GM18517 (cell line): Measurements from ENCODE around the gene GASK1A.

Experiments
- ATAC-seq: cut with Tn5 transposase; IDR thresholded peaks from one replicate; pipeline ENCODE4 v1.9.1; 2021; ENCODE audit warnings: mild to moderate bottlenecking, moderate library complexity; ENCODE audit not compliant: unreplicated experiment

The GASK1A gene

DNA sequence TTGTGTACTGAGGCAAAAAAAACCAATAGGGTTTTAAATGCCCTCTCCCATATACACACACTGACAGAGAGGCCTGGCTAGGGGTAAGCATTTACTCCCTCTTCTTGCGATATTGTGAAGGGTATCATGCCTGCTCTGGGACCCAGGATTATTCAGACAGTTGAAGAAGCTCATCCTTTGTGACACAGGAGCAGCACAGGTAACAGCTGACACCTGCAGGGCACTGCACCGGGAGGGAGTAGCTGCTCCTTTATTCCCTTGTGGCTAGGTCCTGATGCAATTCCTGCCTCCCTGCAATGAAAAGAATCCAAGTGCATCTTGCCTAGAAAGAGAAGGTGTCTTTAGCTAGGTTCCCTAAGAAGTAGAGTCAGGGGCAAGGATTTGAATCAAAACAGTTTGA lies 103.3 kb downstream of the GASK1A start:
- ATAC-seq, result no peak

DNA sequence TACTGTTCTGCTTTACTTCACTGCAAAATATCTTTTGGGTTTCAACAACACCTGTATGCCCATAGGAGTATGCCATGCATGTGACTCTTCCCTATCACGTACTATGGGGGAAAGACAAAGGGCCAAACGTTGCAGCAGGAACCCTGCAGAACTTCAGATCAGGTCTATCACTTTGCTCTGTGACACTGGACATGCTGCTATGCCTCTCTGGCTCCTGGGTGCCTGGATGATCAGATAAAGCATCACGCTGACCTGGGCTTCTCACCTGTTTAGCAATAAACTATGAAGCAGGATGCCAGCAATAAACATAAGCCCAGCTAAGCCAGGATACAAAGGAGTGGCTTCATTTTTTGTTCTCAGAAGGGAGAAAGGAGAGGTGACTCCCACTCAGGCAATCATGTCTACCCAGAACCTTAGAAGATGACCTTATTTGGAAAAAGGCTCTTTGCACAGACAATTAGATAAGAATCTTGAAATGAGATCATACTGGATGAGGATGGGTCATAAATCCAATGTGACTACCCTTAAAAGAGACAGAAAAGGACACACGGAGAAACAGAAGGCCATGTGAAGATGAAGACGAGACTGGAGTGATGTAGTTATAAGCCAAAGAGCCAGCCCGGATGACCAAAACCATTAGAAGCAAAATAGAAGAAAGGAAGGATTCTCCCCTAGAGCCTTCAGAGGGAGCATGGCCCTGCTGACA lies 107.5 kb downstream of the GASK1A start:
- ATAC-seq, result no peak

GRCh38 chr3:43087249-43087776 lies 108.2 kb downstream of the GASK1A start:
- ATAC-seq, result no peak

DNA sequence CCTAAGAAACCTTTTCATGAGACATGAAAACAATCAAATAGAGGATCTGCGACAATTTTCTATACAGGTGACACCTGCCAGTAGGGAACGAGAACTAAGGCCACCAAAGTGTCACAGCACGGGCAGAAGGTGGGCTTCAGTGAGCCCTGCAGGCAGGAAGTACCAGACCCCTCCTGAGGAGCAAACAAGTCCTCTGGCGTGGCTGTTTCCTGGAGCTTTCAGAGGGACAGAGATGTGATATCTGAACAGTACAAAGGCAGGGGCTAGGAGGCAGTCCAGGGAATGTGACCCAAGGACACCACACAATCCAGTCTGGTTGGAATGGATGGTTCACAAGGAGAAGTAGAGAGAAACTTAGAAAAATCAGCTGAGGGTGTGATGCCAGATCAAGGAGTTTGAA lies 110.0 kb downstream of the GASK1A start:
- ATAC-seq, result no peak

GRCh38 chr3:43090238-43090637 lies 111.1 kb downstream of the GASK1A start:
- no peak for ATAC-seq

DNA sequence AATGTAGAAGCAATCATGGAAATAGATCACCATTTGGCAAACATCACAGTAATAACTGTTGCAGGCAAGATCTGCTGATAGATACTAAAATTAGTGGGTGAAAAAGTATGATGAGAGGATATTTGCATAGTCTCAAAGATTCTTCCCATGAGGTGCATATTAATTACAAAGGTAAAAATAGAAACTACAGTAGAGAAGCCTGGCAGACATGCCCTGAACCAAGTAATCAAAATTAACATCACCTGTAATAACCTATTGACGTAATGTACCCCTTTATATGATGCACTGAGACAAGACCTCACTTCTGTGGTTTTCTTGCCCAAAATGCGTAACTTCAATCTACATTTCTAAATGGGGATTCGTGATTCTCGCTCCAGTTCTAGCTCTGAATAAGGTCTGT lies 112.4 kb downstream of the GASK1A start:
- no peak for ATAC-seq

DNA sequence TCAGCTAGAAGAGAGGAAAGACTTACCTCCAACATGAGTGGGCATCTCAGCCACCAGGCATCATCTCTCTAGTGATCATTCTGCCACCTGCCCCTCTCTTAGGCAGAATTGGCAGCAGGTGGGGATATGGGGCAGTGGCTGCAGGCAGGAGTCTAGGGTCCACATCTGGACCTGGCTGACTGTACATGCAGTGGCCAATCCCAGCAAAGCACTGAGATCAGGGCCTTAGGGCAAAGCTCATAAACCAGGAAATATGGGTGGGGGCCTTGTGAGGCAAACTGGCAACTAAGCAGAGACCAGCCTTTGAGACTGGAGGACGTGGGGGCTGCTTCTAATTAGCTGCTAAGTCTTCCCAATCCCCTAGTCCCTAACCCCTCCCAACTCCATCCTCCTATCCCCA lies 113.9 kb downstream of the GASK1A start:
- no peak for ATAC-seq

- no peak for ATAC-seq
Observed at GRCh38 chr3:43093974-43094373, 114.9 kb downstream of the GASK1A start.

DNA sequence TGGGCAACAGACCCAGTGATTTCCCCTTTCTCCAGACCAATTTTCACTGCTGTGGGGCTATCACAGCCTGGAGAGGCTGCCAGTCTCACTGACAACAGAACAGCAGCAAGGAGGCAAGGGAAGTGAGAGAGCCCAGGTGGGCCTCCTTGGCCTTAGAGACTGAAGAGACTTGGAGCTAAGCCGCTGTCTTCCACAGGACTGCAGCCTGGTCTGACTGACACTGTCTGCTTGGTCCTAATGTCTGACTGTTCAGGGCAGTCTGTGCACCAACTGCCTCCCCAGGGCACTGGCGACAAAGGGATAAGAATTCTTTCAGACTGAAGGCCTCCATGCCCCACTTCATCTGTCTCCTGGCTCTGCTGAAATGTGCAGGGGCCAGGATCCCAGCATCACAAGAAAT lies 115.3 kb downstream of the GASK1A start:
- no peak for ATAC-seq

DNA sequence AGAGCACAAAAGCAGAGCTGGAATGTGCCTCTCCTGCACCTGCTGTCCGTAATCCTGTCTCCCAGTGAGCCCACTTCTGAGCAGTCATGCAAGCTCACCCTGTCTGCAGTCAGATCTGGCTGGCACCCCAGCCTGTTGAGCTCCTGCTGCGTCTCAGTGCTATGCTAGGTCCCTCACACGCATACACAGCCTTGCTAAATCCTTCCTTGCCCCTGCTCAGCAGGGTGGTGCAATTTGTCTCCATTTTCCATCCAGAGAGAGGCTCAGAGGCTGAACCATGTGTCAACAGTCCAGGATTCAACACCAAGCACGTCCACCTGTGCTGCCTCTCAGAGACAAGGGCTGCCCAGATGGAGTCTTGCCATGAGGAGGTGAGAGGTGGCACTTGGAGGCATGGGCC lies 115.7 kb downstream of the GASK1A start:
- ATAC-seq, result no peak

- ATAC-seq, result no peak
Observed at GRCh38 chr3:43095370-43095769, 116.3 kb downstream of the GASK1A start.

- ATAC-seq, result no peak
Observed at GRCh38 chr3:43096761-43097160, 117.7 kb downstream of the GASK1A start.

DNA sequence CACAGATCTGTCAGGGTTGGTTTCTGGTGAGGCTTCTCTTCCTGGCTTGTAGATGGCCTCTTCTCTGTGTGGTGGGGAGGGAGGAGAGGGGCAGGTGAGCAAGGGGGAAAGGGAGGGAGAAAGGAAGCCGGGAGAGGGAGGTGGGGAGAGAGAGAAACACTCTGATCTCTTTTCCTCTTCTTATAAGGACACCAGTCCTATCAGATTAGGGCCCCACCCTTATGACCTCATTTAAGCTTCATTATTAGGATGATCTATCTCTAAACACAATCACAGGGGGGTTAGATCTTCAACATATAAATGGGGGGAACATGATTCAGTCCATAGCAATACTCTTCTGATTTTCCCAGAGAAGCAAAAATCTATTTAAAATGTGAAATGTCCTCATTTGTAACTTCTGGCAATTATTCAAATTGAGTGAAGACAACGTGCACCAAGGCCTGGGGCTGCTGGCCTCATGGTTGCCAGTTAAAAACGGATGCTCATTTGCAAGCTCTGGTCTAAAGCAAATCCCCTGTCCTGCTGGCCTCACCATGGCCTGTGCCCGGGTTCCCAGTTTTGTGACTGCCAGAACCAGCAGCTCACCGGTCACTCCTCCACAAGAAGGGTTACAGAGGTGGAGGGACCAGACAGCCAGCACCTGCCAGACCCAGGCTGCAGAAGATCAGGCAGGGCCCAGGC lies 118.4 kb downstream of the GASK1A start:
- ATAC-seq, result no peak

GRCh38 chr3:43098761-43099160 lies 119.7 kb downstream of the GASK1A start:
- no peak for ATAC-seq

GRCh38 chr3:43102773-43103480 lies 123.8 kb downstream of the GASK1A start:
- no peak for ATAC-seq

- ATAC-seq, result no peak
Observed at GRCh38 chr3:43104039-43104438, 124.9 kb downstream of the GASK1A start.

DNA sequence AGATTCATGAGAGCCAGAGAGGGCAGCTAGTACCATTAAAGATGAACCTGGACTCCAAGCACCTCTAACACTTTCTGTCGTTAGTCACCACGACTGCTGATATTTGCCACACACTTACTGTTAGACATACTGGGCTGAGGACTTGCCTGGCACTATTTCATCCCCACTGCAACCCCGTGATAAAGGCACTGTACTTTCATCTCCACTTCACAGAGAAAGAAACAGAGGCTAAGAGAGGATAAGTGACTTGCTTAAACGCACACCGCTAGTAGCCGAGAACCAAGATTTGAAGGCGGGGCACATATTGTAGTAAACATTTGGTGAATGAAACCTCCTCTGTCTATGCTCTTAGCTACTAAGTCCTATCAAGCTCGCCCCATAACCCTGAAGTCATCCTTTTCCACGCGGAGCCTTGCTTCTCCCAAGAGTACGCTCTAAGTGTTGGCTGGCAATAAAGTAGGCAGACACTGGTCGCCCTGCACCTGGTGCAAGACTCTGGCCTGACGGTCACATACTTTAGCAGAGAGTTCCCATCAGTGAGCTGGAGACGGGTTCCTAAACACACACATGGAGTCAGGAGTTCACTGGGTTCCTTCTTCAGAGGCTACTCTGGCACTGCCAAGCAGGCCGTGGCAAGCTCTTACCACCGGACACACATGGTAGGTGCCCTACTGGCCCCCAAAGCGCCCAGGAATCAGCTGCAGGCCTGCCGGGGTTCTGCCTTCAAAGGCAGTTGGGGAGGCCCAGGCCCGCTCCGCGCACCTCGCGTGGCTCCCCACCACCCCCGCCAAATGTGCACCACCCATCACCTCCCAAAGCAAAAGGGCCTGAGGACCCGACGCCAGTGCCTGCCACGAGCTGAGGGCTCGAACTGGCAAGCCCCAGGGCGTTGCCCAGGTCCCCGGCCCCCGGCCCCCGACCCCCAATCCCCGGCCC lies 125.8 kb downstream of the GASK1A start:
- no peak for ATAC-seq

- ATAC-seq, result peak; percentile 91
Observed at GRCh38 chr3:43105596-43106292, 126.6 kb downstream of the GASK1A start, which contains the start of gene POMGNT2. Gene POMGNT2 (minus strand): TSS chr3:43106079. CDS start chr3:43081431, 24,648 bp downstream.

DNA sequence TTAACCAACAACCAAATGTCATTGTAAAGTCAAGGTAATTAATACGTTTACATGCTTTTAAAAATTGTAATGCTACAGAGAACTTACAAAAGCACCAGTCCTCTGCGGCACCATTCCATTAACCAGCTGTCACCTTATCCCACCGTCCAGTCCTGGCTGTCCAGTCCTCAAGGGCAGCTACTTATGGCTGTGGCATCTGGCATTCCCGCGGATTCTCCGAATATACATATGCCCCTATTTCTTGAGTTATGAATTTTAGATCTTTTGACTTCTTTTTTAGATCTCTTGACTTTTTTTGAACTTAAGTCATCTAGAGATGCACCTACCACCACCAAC lies 127.2 kb downstream of the GASK1A start:
- no peak for ATAC-seq
